ENCODE measurements around the gene SPECC1. TPM values are rescaled to one million over a fixed set of nuclear protein-coding genes. Genes with fewer than 3 reads are reported as not detected.

The SPECC1 gene
- total and polyA plus RNA-seq, 10 of the 15 experiments (the other 5 are each of a cell fraction or from before 2014, with no cell fraction given), result 6.4 to 40.6 (median 23.9) TPM

GRCh38 chr17:20156196-20157000, 147.2 kb downstream of the SPECC1 start (continued):
- TF ChIP-seq, protein P1, sequence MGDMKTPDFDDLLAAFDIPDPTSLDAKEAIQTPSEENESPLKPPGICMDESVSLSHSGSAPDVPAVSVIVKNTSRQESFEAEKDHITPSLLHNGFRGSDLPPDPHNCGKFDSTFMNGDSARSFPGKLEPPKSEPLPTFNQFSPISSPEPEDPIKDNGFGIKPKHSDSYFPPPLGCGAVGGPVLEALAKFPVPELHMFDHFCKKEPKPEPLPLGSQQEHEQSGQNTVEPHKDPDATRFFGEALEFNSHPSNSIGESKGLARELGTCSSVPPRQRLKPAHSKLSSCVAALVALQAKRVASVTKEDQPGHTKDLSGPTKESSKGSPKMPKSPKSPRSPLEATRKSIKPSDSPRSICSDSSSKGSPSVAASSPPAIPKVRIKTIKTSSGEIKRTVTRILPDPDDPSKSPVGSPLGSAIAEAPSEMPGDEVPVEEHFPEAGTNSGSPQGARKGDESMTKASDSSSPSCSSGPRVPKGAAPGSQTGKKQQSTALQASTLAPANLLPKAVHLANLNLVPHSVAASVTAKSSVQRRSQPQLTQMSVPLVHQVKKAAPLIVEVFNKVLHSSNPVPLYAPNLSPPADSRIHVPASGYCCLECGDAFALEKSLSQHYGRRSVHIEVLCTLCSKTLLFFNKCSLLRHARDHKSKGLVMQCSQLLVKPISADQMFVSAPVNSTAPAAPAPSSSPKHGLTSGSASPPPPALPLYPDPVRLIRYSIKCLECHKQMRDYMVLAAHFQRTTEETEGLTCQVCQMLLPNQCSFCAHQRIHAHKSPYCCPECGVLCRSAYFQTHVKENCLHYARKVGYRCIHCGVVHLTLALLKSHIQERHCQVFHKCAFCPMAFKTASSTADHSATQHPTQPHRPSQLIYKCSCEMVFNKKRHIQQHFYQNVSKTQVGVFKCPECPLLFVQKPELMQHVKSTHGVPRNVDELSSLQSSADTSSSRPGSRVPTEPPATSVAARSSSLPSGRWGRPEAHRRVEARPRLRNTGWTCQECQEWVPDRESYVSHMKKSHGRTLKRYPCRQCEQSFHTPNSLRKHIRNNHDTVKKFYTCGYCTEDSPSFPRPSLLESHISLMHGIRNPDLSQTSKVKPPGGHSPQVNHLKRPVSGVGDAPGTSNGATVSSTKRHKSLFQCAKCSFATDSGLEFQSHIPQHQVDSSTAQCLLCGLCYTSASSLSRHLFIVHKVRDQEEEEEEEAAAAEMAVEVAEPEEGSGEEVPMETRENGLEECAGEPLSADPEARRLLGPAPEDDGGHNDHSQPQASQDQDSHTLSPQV (IDR thresholded peaks at IDR 0.05), result no peak
- TF ChIP-seq BHLHE40 (IDR thresholded peaks at IDR 0.05; ENCODE audit: borderline replicate concordance in 1 of 2, low read depth in 2 of 2, low read length in 1 of 2), result peak in 1 of 2 experiments; percentile 36; a peak in 1 of 4 replicates
- TF ChIP-seq PML (IDR thresholded peaks at IDR 0.05; ENCODE audit: low read length), result no peak
- TF ChIP-seq, protein P2, sequence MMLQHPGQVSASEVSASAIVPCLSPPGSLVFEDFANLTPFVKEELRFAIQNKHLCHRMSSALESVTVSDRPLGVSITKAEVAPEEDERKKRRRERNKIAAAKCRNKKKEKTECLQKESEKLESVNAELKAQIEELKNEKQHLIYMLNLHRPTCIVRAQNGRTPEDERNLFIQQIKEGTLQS (IDR thresholded peaks at IDR 0.05; ENCODE audit: borderline replicate concordance, extremely low read depth, low read depth, low read length), result no peak
- no peak for TF ChIP-seq RFX5 (IDR thresholded peaks at IDR 0.05; ENCODE audit: low read depth, low read length)
- TF ChIP-seq EGR1 (IDR thresholded peaks at IDR 0.05; ENCODE audit: borderline replicate concordance in 1 of 2, low read depth in 2 of 2, low read length in 2 of 2), result no peak
- TF ChIP-seq, protein P3, sequence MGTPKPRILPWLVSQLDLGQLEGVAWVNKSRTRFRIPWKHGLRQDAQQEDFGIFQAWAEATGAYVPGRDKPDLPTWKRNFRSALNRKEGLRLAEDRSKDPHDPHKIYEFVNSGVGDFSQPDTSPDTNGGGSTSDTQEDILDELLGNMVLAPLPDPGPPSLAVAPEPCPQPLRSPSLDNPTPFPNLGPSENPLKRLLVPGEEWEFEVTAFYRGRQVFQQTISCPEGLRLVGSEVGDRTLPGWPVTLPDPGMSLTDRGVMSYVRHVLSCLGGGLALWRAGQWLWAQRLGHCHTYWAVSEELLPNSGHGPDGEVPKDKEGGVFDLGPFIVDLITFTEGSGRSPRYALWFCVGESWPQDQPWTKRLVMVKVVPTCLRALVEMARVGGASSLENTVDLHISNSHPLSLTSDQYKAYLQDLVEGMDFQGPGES (IDR thresholded peaks at IDR 0.05), result no peak
- peak; percentile 49 for TF ChIP-seq IKZF1 (conservative IDR thresholded peaks at IDR 0.05)
- no peak for TF ChIP-seq IRF4 (IDR thresholded peaks at IDR 0.05; ENCODE audit: low read depth, low read length)
- no peak for TF ChIP-seq TBL1XR1 (IDR thresholded peaks at IDR 0.05; ENCODE audit: low read depth, low read length)
- no peak for TF ChIP-seq TAF1 (IDR thresholded peaks at IDR 0.05; ENCODE audit: borderline replicate concordance, low read depth, low read length)
- TF ChIP-seq CEBPZ (IDR thresholded peaks at IDR 0.05; ENCODE audit: low read depth, low read length), result no peak
- no peak for TF ChIP-seq BRCA1 (IDR thresholded peaks at IDR 0.05; ENCODE audit: low read depth, low read length)
- TF ChIP-seq SMAD5 (IDR thresholded peaks at IDR 0.05; ENCODE audit: low read depth), result no peak
- TF ChIP-seq HDAC6 (IDR thresholded peaks at IDR 0.05; ENCODE audit: unreplicated experiment), result peak; percentile 49
- TF ChIP-seq, protein P4, sequence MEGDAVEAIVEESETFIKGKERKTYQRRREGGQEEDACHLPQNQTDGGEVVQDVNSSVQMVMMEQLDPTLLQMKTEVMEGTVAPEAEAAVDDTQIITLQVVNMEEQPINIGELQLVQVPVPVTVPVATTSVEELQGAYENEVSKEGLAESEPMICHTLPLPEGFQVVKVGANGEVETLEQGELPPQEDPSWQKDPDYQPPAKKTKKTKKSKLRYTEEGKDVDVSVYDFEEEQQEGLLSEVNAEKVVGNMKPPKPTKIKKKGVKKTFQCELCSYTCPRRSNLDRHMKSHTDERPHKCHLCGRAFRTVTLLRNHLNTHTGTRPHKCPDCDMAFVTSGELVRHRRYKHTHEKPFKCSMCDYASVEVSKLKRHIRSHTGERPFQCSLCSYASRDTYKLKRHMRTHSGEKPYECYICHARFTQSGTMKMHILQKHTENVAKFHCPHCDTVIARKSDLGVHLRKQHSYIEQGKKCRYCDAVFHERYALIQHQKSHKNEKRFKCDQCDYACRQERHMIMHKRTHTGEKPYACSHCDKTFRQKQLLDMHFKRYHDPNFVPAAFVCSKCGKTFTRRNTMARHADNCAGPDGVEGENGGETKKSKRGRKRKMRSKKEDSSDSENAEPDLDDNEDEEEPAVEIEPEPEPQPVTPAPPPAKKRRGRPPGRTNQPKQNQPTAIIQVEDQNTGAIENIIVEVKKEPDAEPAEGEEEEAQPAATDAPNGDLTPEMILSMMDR (IDR thresholded peaks at IDR 0.05 in 2 of 3, conservative IDR thresholded peaks at IDR 0.05 in 1 of 3; ENCODE audit: control insufficient read depth in 2 of 3, extremely low read depth in 1 of 3, insufficient read depth in 1 of 3, low read depth in 3 of 3, low read length in 3 of 3), result no peak
